Breast epithelium (tissue), 4 donors: ENCODE measurements around the gene ADIRF. TPM values are rescaled to one million over a fixed set of nuclear protein-coding genes. Genes with fewer than 3 reads are reported as not detected.
A peak's percentile ranks its signal among the peaks of the same experiment; 100 is the strongest.
"Not testable (repeated sequence)": the region's sequence is repeated elsewhere in the genome, so short reads cannot be mapped to it uniquely, and the experiment has no call there.

Source experiments
- DNase-seq, 2 donors: peaks; one replicate each; pipeline ENCODE4 v3.0.0-alpha.2; 2019; ENCODE audit warnings: low spot score in 2 of 2
- H3K27ac ChIP-seq, 2 donors: fragments of 200-600 bp; sonication (generic) in 1 of 2; one replicate each; pipeline ENCODE4 v1.5.1; 2016 to 2019; ENCODE audit warnings: mild to moderate bottlenecking in 1 of 2
- H3K27me3 ChIP-seq, 2 donors: fragments of 200-600 bp; sonication (generic) in 1 of 2; one replicate each; pipeline versions ENCODE4 v1.5.1 to v1.6.0; 2017 to 2019; ENCODE audit warnings: control low read depth in 1 of 2, mild to moderate bottlenecking in 1 of 2
- H3K36me3 ChIP-seq: fragments of 200-600 bp; one replicate; pipeline ENCODE4 v1.5.1; 2019
- H3K4me1 ChIP-seq, 2 donors: fragments of 200-600 bp; sonication (generic); one replicate each; pipeline ENCODE4 v1.5.1; 2016 to 2019; ENCODE audit warnings: control low read depth in 1 of 2
- H3K4me3 ChIP-seq, 3 donors: fragments of 200-600 bp; sonication (generic); 1 replicate in 2 of 3; 2 replicates in 1 of 3; pipeline ENCODE4 v1.5.1; 2016 to 2019; ENCODE audit warnings: mild to moderate bottlenecking in 3 of 3, moderate library complexity in 2 of 3
- H3K9me3 ChIP-seq, 2 donors: fragments of 200-600 bp; sonication (generic) in 1 of 2; one replicate each; pipeline ENCODE4 v1.5.1; 2016 to 2019; ENCODE audit warnings: control low read depth in 1 of 2
- POLR2A ChIP-seq: fragments of 450-650 bp; IDR thresholded peaks from one replicate; pipeline ENCODE4 v1.6.1; 2016; ENCODE audit warnings: antibody characterized with exemption, mild to moderate bottlenecking, moderate library complexity
- POLR2AphosphoS5 ChIP-seq, 3 donors: sonication (generic); formaldehyde crosslinking; IDR thresholded peaks; one replicate each; pipeline ENCODE4 v1.6.1; 2017; ENCODE audit warnings: antibody characterized with exemption in 3 of 3
- intact Hi-C: fragments of 100-400 bp; cut with DNase I; formaldehyde crosslinking; loops from one replicate; pipeline ENCODE4 v1.15.1; 2023; ENCODE audit warnings: low total_unique reads
- total RNA-seq, 3 donors: library from RNA; depleted of rRNA; stranded (reverse); fragments of >200 nt; gene quantifications; one replicate each; pipeline ENCODE4 v1.1.0, GENCODE V29; 2016
- TF ChIP-seq, protein P1 (sequence below), 3 donors: fragments of 450-650 bp; IDR thresholded peaks; one replicate each; pipeline ENCODE4 v1.5.1; 2016 to 2017; ENCODE audit warnings: antibody characterized with exemption in 3 of 3, mild to moderate bottlenecking in 3 of 3, moderate library complexity in 3 of 3

ADIRF gene
- 1,000 to 10,000 TPM in 1 of 3 donors, 100 to 1,000 TPM in 2; 204 to 1,074 (median 288) TPM for total RNA-seq

DNA sequence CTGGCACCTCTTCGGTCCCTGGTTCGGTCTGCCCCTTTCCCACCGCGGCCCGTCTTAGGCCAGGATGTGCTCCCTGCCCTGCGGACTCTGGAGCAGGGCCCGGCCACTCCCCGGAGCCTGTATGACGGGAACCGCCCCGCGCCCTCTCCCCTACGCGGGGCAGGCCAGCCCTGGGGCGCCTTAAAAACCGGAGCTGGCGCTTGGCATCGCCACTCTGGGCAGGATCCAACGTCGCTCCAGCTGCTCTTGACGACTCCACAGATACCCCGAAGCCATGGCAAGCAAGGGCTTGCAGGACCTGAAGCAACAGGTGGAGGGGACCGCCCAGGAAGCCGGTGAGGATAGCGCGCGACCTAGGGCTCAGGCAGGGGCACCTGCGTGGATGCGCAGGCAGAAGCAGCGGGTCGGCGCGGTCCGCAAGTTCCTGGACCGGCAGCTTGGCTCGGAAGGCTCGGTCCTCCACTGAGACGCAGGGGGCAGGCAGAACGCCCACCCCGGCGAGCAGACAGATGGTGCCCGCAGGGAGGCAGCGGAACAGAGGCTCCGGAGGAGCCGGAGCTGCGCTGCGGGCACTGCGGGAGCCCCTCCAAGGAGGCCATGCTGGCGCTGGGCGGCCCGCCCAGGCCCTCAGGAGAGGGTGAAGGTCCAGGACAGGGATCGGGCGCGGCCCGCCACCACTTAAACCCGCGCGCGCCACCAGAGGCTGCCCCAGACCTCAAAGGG, at the start of gene ADIRF:
ADIRF (plus strand) TSS at position 212 of the 723 bp plus-strand sequence; CDS start at position 275, 63 bp downstream.
- intact Hi-C loops: no loop called here
- Histone ChIP-seq H3K4me3 (peak within 1 kb of the TSS; percentile 70 to 77 (median 75)), H3K4me1 (peaks cover 11 to 22% of the 10 kb centered on the region in 2 donors), H3K36me3 (no peaks in the 10 kb centered on the region), H3K27ac (peak within 1 kb of the TSS; percentile 99 to 100), H3K27me3 (no peaks in the 10 kb centered on the region), H3K9me3 (no peaks in the 10 kb centered on the region)
- TF ChIP-seq POLR2A: no peak
- peak; percentile 49 to 96 (median 70) for TF ChIP-seq POLR2AphosphoS5 (IDR thresholded peaks at IDR 0.05)
- DNase-seq: peak in 1 of 2 donors; percentile 79

DNA sequence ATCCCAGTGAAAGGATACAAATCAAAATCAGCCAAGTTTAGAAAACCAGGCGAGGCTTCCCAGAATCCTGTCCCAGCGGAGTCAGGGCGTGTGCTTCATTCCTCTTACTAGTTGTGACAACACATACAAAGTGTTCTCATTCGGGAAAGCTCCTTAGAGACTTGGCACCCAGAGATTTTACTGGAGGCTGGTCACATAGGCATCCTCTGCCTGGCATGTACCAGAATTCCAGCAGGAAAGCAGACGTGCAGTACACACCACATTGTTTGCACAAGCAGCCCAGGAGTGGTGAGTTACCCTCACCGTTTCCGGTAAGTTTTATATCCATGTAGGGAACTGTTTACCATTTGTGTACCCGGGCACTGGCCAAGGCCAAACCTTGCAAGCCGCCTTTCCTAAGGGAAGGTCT, 45.7 kb upstream of the ADIRF start:
- Histone ChIP-seq H3K9me3 (no peaks in the 10 kb centered on the region), H3K36me3 (peaks cover 6% of the 10 kb centered on the region), H3K27ac (no peak overlapping the region), H3K4me3 (no peak overlapping the region), H3K4me1 (no peaks in the 10 kb centered on the region), H3K27me3 (no peaks in the 10 kb centered on the region)
- intact Hi-C loops: loop anchor here (10.0 kb wide), 1 partner anchor 1822 kb away; no protein-coding TSS in a partner anchor
- TF ChIP-seq, protein P1, sequence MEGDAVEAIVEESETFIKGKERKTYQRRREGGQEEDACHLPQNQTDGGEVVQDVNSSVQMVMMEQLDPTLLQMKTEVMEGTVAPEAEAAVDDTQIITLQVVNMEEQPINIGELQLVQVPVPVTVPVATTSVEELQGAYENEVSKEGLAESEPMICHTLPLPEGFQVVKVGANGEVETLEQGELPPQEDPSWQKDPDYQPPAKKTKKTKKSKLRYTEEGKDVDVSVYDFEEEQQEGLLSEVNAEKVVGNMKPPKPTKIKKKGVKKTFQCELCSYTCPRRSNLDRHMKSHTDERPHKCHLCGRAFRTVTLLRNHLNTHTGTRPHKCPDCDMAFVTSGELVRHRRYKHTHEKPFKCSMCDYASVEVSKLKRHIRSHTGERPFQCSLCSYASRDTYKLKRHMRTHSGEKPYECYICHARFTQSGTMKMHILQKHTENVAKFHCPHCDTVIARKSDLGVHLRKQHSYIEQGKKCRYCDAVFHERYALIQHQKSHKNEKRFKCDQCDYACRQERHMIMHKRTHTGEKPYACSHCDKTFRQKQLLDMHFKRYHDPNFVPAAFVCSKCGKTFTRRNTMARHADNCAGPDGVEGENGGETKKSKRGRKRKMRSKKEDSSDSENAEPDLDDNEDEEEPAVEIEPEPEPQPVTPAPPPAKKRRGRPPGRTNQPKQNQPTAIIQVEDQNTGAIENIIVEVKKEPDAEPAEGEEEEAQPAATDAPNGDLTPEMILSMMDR (IDR thresholded peaks at IDR 0.05): no peak
- TF ChIP-seq POLR2A (no peak), POLR2AphosphoS5 (IDR thresholded peaks at IDR 0.05) (no peak)
- no peak for DNase-seq

DNA sequence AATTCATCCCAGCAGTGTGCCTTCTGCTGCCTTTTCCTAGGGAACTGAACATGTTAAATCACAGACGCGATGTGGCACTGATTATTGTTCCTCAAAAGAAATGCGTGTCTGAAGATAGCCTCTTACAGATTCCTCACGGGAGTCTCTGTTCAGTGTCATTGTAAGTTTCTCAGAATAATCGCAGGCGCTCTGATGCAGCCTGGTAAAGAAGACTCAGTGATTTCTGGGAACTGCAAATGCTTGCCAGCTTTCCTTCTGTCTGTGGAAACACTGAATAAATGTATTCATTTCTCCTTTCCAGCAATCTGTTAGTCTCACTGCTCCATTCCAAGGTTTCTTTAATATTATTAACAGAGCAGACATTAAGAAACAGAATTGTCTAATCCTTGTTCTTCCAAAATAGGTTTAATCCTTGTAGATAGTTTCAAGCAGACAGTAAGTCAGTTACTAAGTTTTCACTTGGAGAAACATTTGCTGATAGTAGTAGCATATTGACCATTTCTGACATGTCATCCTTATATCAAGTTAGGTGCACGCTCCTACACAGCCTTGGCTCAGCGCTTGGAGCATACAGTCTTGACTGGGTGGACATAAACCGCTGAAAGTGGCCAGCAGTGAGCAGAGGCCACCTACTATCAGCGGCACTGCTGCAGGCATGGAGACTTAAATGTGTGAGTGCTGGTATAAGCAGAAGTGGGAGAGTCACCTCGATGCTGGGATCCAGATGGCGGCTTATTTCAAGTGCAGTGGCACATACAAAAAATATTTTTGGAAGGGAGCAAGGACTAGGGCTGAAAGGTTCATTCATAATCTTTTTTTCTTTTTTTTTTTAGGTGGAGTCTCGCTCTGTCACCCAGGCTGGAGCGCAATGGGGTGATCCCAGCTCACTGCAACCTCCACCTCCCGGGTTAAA, 38.6 kb upstream of the ADIRF start:
- Histone ChIP-seq H3K27me3 (no peaks in the 10 kb centered on the region), H3K4me1 (no peaks in the 10 kb centered on the region), H3K4me3 (no peak overlapping the region), H3K9me3 (no peaks in the 10 kb centered on the region), H3K27ac (no peak overlapping the region), H3K36me3 (no peaks in the 10 kb centered on the region)
- intact Hi-C loops: loop anchor here (10.0 kb wide), 1 partner anchor 1815 kb away; no protein-coding TSS in a partner anchor
- no peak for DNase-seq
- no peak for TF ChIP-seq POLR2AphosphoS5 (IDR thresholded peaks at IDR 0.05)
- TF ChIP-seq, protein P1 (IDR thresholded peaks at IDR 0.05): no peak
- no peak for TF ChIP-seq POLR2A

DNA sequence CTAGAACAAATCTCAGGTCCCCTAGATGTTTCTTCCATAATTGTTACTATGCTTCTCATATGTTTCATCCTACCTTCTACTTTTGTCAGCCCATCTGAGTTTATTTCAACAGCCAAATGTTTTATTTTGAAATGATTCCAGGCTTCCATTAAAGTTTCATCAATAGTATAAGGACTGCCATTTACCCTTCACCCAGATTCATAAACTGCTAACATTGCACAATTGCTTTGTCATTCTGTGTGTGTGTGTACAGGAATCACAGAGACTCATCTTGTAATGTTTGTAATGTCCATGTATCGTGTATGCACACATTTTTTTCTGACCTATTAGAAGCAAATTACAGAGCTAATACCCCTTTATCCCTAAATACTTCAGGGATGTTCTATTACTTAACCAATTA, 36.4 kb upstream of the ADIRF start:
- Histone ChIP-seq H3K9me3 (no peaks in the 10 kb centered on the region), H3K4me3 (no peak overlapping the region), H3K27me3 (no peaks in the 10 kb centered on the region), H3K27ac (peak overlapping the region in 1 of 2 donors; percentile 65), H3K4me1 (no peaks in the 10 kb centered on the region), H3K36me3 (no peaks in the 10 kb centered on the region)
- DNase-seq: no peak
- TF ChIP-seq POLR2A (no peak), POLR2AphosphoS5 (IDR thresholded peaks at IDR 0.05) (no peak)
- TF ChIP-seq, protein P1 (IDR thresholded peaks at IDR 0.05): no peak
- intact Hi-C loops: no loop called here

DNA sequence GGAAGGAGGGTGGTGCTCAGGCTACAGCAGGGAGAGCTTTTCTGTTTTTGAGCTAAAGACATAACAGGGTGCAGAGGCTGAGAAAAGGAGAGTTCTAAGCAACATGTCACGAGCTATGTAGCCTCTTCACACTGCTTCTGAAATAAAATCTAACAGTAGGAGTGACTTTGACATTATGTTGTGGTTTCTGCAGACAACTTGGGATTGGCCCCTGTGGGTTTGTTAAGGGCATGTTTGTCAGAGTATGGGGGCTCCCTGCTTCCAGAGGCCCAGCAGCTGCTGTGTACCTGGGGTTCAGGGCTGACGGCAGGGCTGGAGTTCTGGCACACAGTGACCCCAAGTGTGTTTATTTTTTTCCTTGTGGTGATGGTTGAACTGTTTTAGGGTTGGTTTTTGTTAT, 35.6 kb upstream of the ADIRF start:
- Histone ChIP-seq H3K27me3 (no peaks in the 10 kb centered on the region), H3K4me1 (no peaks in the 10 kb centered on the region), H3K4me3 (no peak overlapping the region), H3K27ac (peak overlapping the region in 1 of 2 donors; percentile 65), H3K36me3 (no peaks in the 10 kb centered on the region), H3K9me3 (no peaks in the 10 kb centered on the region)
- no peak for DNase-seq
- intact Hi-C loops: no loop called here
- no peak for TF ChIP-seq POLR2AphosphoS5 (IDR thresholded peaks at IDR 0.05)
- TF ChIP-seq, protein P1 (IDR thresholded peaks at IDR 0.05): no peak
- TF ChIP-seq POLR2A: no peak

DNA sequence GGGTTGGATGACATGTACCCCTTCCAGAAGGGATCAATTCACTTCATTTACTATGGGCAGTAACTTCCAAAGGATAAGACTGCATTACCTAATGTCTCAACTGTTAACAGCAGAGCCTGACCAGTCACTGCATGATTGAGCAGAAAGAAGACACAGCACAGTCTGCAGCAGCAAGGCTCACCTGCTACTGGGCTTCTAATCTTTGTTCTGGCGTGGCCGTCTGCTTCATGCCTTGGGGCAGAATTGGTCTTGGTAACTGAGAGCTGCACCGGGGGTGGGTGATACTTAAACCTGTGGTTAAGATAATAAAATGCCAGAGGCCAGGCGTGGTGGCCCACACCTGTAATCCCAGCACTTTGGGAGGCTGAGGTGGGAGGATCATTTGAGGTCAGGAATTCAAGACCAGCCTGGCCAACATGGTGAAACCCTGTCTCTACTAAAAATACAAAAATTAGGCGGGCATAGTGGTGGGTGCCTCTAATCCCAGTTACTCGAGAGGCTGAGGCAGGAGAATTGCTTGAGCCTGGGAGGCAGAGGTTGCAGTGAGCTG, 34.0 kb upstream of the ADIRF start:
- intact Hi-C loops, H3K27ac ChIP-seq, H3K27me3 ChIP-seq, H3K36me3 ChIP-seq, H3K9me3 ChIP-seq, H3K4me3 ChIP-seq, H3K4me1 ChIP-seq: not testable (repeated sequence)
- peak in 1 of 2 donors; percentile 10 for DNase-seq
